HG02943 (cell line): Measurements from ENCODE around the gene PKDREJ.

Experiments
- ATAC-seq: cut with Tn5 transposase; IDR thresholded peaks from one replicate; pipeline ENCODE4 v1.9.1; 2021; ENCODE audit warnings: mild to moderate bottlenecking, low read depth, moderate library complexity; ENCODE audit not compliant: unreplicated experiment

Gene PKDREJ

GRCh38 chr22:46240073-46240472 lies 23.1 kb downstream of the PKDREJ start:
- ATAC-seq = no peak

DNA sequence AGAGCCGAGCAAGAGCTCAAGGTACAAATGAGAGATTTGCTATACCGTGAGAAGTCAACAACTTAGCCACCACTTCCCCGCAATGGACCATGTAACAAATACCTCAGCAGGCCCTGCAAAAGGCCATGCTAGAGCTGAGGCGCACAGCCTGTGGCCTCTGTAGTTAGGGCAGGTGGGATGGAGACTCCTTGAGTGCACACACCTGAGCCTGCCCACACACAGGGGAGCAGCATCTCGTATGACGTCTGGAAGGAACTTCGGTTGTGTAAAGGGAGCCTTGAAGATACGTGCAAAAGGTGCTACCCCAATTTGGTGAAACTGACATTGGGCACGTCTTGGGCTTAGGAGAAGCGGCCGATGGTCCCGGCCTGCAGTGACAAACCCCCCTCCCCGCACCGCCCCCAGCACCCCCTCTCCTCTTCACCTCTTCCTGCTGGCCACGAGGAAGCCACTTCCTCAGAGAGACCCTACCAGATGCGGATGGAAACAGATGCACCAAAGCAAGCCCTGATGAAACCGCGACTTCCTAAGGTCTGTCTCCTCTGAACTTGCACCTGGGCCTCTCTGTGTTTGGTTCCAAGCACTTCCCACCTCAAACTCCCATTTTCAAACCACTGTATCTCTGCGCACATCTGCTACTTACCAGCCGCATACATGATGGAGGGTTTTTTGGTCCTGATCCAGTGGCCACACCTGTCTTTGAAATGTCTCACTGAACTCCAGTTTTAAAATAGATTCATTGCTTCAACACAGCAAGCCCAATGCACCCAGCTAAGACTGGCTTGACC lies 23.7 kb downstream of the PKDREJ start:
- no peak for ATAC-seq

GRCh38 chr22:46238541-46238940 lies 24.6 kb downstream of the PKDREJ start:
- no peak for ATAC-seq

- no peak for ATAC-seq
Observed at GRCh38 chr22:46237453-46238124, 25.6 kb downstream of the PKDREJ start.

DNA sequence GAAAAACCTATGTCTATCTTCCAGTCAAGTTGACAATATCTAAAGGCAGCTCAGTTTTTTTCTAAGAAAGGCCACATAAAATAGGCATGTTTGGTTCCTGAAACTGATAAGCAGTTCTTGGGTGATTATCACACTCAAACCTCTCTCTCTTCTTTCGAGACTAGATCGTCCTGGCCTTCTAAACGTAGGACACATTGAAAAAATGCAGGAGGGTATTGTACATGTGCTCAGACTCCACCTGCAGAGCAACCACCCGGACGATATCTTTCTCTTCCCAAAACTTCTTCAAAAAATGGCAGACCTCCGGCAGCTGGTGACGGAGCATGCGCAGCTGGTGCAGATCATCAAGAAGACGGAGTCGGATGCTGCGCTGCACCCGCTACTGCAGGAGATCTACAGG lies 28.2 kb downstream of the PKDREJ start:
- no peak for ATAC-seq

- no peak for ATAC-seq
Observed at GRCh38 chr22:46233231-46233630, 29.9 kb downstream of the PKDREJ start.

- no peak for ATAC-seq
Observed at GRCh38 chr22:46230262-46230901, 32.8 kb downstream of the PKDREJ start.

- no peak for ATAC-seq
Observed at GRCh38 chr22:46229701-46230100, 33.4 kb downstream of the PKDREJ start.

GRCh38 chr22:46226577-46226976 lies 36.6 kb downstream of the PKDREJ start:
- ATAC-seq = no peak

GRCh38 chr22:46225631-46226030 lies 37.5 kb downstream of the PKDREJ start:
- ATAC-seq = no peak

GRCh38 chr22:46224898-46225290 lies 38.2 kb downstream of the PKDREJ start:
- no peak for ATAC-seq

DNA sequence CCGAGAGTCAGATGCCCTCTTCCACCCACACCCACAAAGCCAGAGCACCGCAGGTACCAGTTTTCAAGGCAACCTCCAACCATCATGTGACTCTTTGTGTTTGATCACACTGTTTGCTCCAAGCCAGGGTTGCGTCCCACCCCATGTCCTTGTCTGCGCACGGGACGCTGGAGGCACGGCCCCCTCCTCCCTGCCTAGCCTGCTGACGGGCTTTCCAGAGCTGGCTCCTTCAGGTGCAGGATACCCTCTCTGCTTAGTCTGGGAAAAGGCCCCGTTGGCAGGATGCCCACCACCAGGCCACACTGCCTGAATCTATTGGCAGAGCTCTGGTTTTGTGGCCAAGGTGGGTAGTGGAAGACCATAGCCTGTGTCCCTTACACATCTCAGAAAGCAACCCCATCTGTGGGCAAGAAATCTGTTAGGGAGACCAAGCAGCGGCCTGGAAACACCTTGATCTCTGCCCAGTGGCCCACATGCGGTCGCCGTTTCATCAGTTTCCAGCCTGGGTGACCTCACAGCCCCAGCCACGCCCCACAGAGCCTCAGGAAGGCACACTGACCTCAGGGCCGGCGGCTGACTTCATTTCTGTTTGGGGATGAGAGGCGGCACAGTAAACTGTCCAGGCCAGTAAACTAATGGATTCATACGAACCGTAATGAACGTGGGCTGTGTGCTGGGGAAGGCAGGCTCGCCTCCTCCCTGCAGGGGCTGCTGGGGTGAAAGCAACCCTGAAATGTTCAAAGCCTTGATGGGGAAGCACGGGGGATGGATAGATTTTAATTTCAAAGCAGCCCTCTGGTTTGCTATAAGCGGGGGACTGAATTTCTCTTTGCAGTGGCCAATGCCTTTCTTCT lies 38.9 kb downstream of the PKDREJ start:
- ATAC-seq = no peak

DNA sequence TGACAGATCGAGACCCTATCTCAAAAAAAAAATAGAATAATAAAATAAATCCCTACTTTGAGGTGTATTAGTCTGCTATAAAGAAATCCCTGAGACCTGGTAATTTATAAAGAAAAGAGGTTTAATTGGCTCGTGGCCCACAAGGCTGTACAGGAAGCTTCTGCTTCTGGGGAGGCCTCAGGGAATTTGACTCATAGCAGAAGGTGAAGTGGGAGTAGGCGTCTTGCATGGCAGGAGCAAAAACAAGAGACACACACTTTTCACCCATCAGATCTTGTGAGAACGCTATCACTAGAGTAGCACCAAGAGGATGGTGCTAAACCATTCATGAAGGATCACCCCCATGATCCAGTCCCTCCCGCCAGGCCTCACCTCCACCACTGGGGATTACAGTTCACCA lies 42.2 kb downstream of the PKDREJ start:
- no peak for ATAC-seq

GRCh38 chr22:46219636-46220035 lies 43.5 kb downstream of the PKDREJ start:
- ATAC-seq = no peak

DNA sequence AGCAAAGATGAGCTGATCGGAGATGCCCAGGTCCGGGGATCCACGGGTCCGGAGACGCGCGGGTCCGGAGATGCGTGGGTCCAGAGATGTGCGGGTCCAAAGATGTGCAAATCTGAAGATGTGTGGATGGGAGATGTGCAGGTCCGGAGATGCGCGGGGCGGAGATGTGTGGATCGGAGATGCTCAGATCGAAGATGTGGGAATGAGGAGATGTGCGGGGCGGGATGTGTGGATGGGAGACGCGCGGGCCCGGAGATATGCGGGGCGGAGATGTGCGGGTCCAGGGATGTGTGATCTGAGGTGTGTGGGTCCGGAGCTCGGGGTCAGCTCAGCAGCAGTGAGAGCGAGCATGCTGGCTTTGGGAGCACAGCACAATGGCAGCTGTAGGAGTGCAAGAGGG lies 48.5 kb downstream of the PKDREJ start:
- ATAC-seq = no peak

DNA sequence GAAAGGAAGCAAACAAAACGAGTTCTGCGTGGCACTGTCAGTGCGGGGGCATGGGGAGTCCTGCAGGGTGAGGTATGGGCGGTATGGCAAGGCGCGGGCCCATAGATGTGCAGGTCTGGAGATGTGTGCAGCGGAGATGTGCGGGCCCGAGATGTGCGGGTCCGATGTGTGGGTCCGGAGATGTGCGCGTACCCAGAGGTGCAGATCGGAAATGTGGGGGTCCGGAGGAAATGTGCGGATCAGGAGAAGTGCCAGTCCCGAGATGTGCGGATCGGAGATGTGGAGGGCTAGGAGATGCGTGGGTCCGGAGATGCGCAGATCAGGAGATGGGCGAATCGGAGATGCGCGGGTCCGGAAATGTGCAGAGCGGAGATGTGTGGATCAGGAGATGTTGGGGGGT lies 49.0 kb downstream of the PKDREJ start:
- no peak for ATAC-seq

- no peak for ATAC-seq
Observed at GRCh38 chr22:46213052-46213451, 50.1 kb downstream of the PKDREJ start.

- no peak for ATAC-seq
Observed at GRCh38 chr22:46212195-46212594, 50.9 kb downstream of the PKDREJ start.

GRCh38 chr22:46209262-46209661 lies 53.9 kb downstream of the PKDREJ start:
- no peak for ATAC-seq
